H9 (cell line): ENCODE measurements around the gene OR51L1. TPM values are rescaled to one million over a fixed set of nuclear protein-coding genes. Genes with fewer than 3 reads are reported as not detected.

ENCODE experiments used
- DNase-seq: peaks from one replicate; pipeline ENCODE4 v3.0.0-alpha.2; 2017
- H2AFZ ChIP-seq: one replicate; pipeline ENCODE4 v1.6.1; 2013; ENCODE audit warnings: mild to moderate bottlenecking, low read length, control low read depth, moderate library complexity
- H2AK5ac ChIP-seq: 2 replicates; pipeline ENCODE4 v1.6.1; 2013; ENCODE audit warnings: low read length, control low read depth, mixed read lengths; ENCODE audit not compliant: insufficient read length
- H2BK120ac ChIP-seq: one replicate; pipeline ENCODE4 v1.6.1; 2013; ENCODE audit warnings: low read depth, mild to moderate bottlenecking, low read length, control low read depth, inconsistent platforms; ENCODE audit not compliant: poor library complexity, severe bottlenecking
- H2BK12ac ChIP-seq: 2 replicates; pipeline ENCODE4 v1.6.1; 2013; ENCODE audit warnings: low read length, control low read depth, mixed read lengths, low read depth; ENCODE audit not compliant: insufficient read length
- H2BK15ac ChIP-seq: 2 replicates; pipeline ENCODE4 v1.6.1; 2013; ENCODE audit warnings: low read depth, low read length, control low read depth
- H2BK20ac ChIP-seq: one replicate; pipeline ENCODE4 v1.6.1; 2013; ENCODE audit warnings: low read depth, mild to moderate bottlenecking, low read length, control low read depth, inconsistent platforms; ENCODE audit not compliant: poor library complexity, severe bottlenecking
- H2BK5ac ChIP-seq: 2 replicates; pipeline ENCODE4 v1.6.1; 2013; ENCODE audit warnings: low read length, control low read depth, mixed read lengths; ENCODE audit not compliant: insufficient read length
- H3K14ac ChIP-seq: 2 replicates; pipeline ENCODE4 v1.6.1; 2013; ENCODE audit warnings: low read length, control low read depth; ENCODE audit not compliant: insufficient read depth
- H3K18ac ChIP-seq: 2 replicates; pipeline ENCODE4 v1.6.1; 2013; ENCODE audit warnings: low read depth, mild to moderate bottlenecking, mixed read lengths, low read length, control low read depth; ENCODE audit not compliant: insufficient read length
- H3K23ac ChIP-seq: 2 replicates; pipeline ENCODE4 v1.6.1; 2013; ENCODE audit warnings: low read length, control low read depth, mixed read lengths, low read depth; ENCODE audit not compliant: insufficient read length
- H3K23me2 ChIP-seq: 2 replicates; pipeline ENCODE4 v1.6.1; 2013; ENCODE audit warnings: low read depth, mild to moderate bottlenecking, mixed read lengths, low read length, control low read depth; ENCODE audit not compliant: insufficient read length, poor library complexity, severe bottlenecking
- H3K27ac ChIP-seq: 2 replicates; pipeline ENCODE4 v1.5.1; 2013; ENCODE audit warnings: low read length, control low read depth, mixed read lengths, low read depth; ENCODE audit not compliant: insufficient read length
- H3K27me3 ChIP-seq: 2 replicates; pipeline ENCODE4 v1.6.1; 2013; ENCODE audit warnings: low read length, control low read depth, inconsistent platforms; ENCODE audit not compliant: insufficient read depth
- H3K4ac ChIP-seq: 2 replicates; pipeline ENCODE4 v1.6.1; 2013; ENCODE audit warnings: low read depth, mild to moderate bottlenecking, control low read depth, inconsistent platforms, low read length, moderate library complexity
- H3K4me1 ChIP-seq: 2 replicates; pipeline ENCODE4 v1.6.1; 2013; ENCODE audit warnings: low read length, control low read depth, inconsistent platforms; ENCODE audit not compliant: insufficient read depth
- H3K4me2 ChIP-seq: 2 replicates; pipeline ENCODE4 v1.6.1; 2013; ENCODE audit warnings: low read length, control low read depth, mixed read lengths; ENCODE audit not compliant: insufficient read length, insufficient read depth
- H3K56ac ChIP-seq: 2 replicates; pipeline ENCODE4 v1.6.1; 2013; ENCODE audit warnings: low read depth, mild to moderate bottlenecking, mixed read lengths, low read length, control low read depth; ENCODE audit not compliant: insufficient read length
- H3K79me1 ChIP-seq: 2 replicates; pipeline ENCODE4 v1.6.1; 2013; ENCODE audit warnings: low read depth, mild to moderate bottlenecking, moderate library complexity, low read length, control low read depth, inconsistent platforms; ENCODE audit not compliant: insufficient read depth, poor library complexity, severe bottlenecking
- H3K79me2 ChIP-seq: 2 replicates; pipeline ENCODE4 v1.6.1; 2013; ENCODE audit warnings: low read length, control low read depth, inconsistent platforms; ENCODE audit not compliant: insufficient read depth
- H3K9ac ChIP-seq: 2 replicates; pipeline ENCODE4 v1.6.1; 2013; ENCODE audit warnings: low read length, control low read depth, mixed read lengths; ENCODE audit not compliant: insufficient read length; ENCODE audit errors: extremely low read depth
- H3K9me3 ChIP-seq: one replicate; pipeline ENCODE4 v1.6.1; 2013; ENCODE audit warnings: low read depth, low read length, inconsistent platforms; ENCODE audit not compliant: control insufficient read depth
- H3T11ph ChIP-seq: one replicate; pipeline ENCODE4 v1.6.1; 2013; ENCODE audit warnings: mild to moderate bottlenecking, low read length, control low read depth, inconsistent platforms
- H4K20me1 ChIP-seq: one replicate; pipeline ENCODE4 v1.6.1; 2013; ENCODE audit not compliant: control insufficient read depth, insufficient read length, insufficient read depth
- H4K5ac ChIP-seq: 2 replicates; pipeline ENCODE4 v1.6.1; 2013; ENCODE audit warnings: low read depth, mild to moderate bottlenecking, mixed read lengths, low read length, control low read depth; ENCODE audit not compliant: insufficient read length
- H4K8ac ChIP-seq: replicated peaks from 2 replicates; pipeline ENCODE4 v1.6.1; 2013; ENCODE audit warnings: low read length, control low read depth, mixed read lengths, low read depth; ENCODE audit not compliant: insufficient read length
- H4K91ac ChIP-seq: 2 replicates; pipeline ENCODE4 v1.6.1; 2013; ENCODE audit warnings: low read depth, mild to moderate bottlenecking, moderate library complexity, mixed read lengths, low read length, control low read depth; ENCODE audit not compliant: insufficient read length
- H3K27ac Mint-ChIP-seq, 3 experiments: 2 replicates in 2 of 3; 3 replicates in 1 of 3; pipeline ENCODE4 v1.8.0; 2020 to 2021; ENCODE audit warnings: mixed read lengths in 3 of 3, mild to moderate bottlenecking in 1 of 3, moderate library complexity in 1 of 3
- H3K27me3 Mint-ChIP-seq: 2 replicates; pipeline ENCODE4 v1.8.0; 2021; ENCODE audit warnings: low read depth, mild to moderate bottlenecking, moderate library complexity, mixed read lengths
- H3K36me3 Mint-ChIP-seq, 3 experiments: 2 replicates in 2 of 3; 3 replicates in 1 of 3; pipeline ENCODE4 v1.8.0; 2020 to 2021; ENCODE audit warnings: low read depth in 3 of 3, mixed read lengths in 3 of 3; ENCODE audit not compliant: insufficient read depth in 1 of 3
- H3K4me1 Mint-ChIP-seq, 2 experiments: 2 replicates each; pipeline ENCODE4 v1.8.0; 2020; ENCODE audit warnings: mixed read lengths in 2 of 2
- H3K4me3 Mint-ChIP-seq, 2 experiments: 2 replicates in 1 of 2; 3 replicates in 1 of 2; pipeline ENCODE4 v1.8.0; 2020 to 2021; ENCODE audit warnings: mild to moderate bottlenecking in 2 of 2, mixed read lengths in 2 of 2, moderate library complexity in 1 of 2
- H3K9me3 Mint-ChIP-seq, 2 experiments: 2 replicates in 1 of 2; 3 replicates in 1 of 2; pipeline ENCODE4 v1.8.0; 2020; ENCODE audit warnings: mild to moderate bottlenecking in 2 of 2, mixed read lengths in 2 of 2, moderate library complexity in 1 of 2
- whole genome bisulfite sequencing: extraction: QIAGEN DNeasy Blood & Tissue Kit; methylation state at CpG from one replicate; pipeline ENCODE4 v1.1.7; 2013; ENCODE audit warnings: missing lambda C conversion rate, low lambda C conversion rate, mixed read lengths; ENCODE audit not compliant: insufficient read length; ENCODE audit errors: extremely low coverage; 5-methylcytosine and 5-hydroxymethylcytosine counted together
- total RNA-seq: library from RNA; stranded (reverse); gene quantifications from 2 replicates; pipeline ENCODE4 v1.2.1, GENCODE V29; 2021
- TF ChIP-seq, protein P1 (sequence below): fragments of 200-600 bp; sonication (generic); conservative IDR thresholded peaks from 3 replicates; pipeline ENCODE4 v1.8.0; 2021; ENCODE audit warnings: antibody characterized with exemption, mild to moderate bottlenecking

OR51L1 gene
- total RNA-seq, 1 experiment from 2014 or later: not detected

DNA sequence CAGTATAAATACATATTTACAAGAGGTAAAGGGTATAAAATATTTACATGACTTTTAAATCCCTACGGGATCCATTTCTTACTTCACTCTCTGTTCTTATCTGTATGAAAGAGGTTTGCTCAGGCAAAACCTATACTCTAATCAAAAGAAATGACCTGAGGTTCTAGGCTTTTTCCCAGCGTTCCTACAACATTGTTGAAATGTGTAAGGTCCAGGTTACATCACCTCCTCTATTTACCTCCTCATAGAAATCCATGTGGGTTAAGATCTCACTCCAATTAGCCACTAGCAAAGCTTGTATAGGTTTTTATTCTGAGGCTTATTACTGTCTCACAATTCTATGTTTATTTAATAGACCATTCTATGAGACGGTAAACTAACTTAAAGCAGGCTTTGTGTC, 12.0 kb upstream of the OR51L1 start:
- H3K9me3 ChIP-seq: no peaks in the 10 kb centered on the region

More for the DNA sequence above, 12.0 kb upstream of the OR51L1 start:
- Histone ChIP-seq H3K9ac (no peak overlapping the region), H2AFZ (no peak overlapping the region), H2BK15ac (no peak overlapping the region), H3K23ac (no peak overlapping the region), H3K56ac (no peak overlapping the region), H2AK5ac (no peak overlapping the region), H3K27me3 (no peaks in the 10 kb centered on the region), H4K5ac (no peak overlapping the region), H3K4me1 (no peaks in the 10 kb centered on the region), H2BK5ac (no peak overlapping the region), H4K8ac (no peak overlapping the region), H4K91ac (no peak overlapping the region), H3K23me2 (no peaks in the 10 kb centered on the region), H3K14ac (no peak overlapping the region), H2BK12ac (no peak overlapping the region), H3K4me2 (no peak overlapping the region), H3K79me2 (no peaks in the 10 kb centered on the region), H3K79me1 (no peaks in the 10 kb centered on the region), H3K4ac (no peak overlapping the region), H2BK20ac (no peak overlapping the region), H3K18ac (no peak overlapping the region), H2BK120ac (no peak overlapping the region), H4K20me1 (no peaks in the 10 kb centered on the region), H3K27ac (no peak overlapping the region), H3T11ph (no peak overlapping the region)
- no peaks in the 10 kb centered on the region; a peak in 1 of 5 replicates for H3K9me3 Mint-ChIP-seq
- no peak for DNase-seq
- WGBS: no CpG with 5 or more reads among the region's 3 CpGs
- H3K4me1 Mint-ChIP-seq: no peaks in the 10 kb centered on the region
- no peaks in the 10 kb centered on the region for H3K36me3 Mint-ChIP-seq
- H3K27ac Mint-ChIP-seq: no peak overlapping the region
- H3K4me3 Mint-ChIP-seq: no peak overlapping the region
- no peaks in the 10 kb centered on the region; the same call in 1 of the 2 replicates for H3K27me3 Mint-ChIP-seq
- TF ChIP-seq, protein P1, sequence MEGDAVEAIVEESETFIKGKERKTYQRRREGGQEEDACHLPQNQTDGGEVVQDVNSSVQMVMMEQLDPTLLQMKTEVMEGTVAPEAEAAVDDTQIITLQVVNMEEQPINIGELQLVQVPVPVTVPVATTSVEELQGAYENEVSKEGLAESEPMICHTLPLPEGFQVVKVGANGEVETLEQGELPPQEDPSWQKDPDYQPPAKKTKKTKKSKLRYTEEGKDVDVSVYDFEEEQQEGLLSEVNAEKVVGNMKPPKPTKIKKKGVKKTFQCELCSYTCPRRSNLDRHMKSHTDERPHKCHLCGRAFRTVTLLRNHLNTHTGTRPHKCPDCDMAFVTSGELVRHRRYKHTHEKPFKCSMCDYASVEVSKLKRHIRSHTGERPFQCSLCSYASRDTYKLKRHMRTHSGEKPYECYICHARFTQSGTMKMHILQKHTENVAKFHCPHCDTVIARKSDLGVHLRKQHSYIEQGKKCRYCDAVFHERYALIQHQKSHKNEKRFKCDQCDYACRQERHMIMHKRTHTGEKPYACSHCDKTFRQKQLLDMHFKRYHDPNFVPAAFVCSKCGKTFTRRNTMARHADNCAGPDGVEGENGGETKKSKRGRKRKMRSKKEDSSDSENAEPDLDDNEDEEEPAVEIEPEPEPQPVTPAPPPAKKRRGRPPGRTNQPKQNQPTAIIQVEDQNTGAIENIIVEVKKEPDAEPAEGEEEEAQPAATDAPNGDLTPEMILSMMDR: no peak
